Common myeloid progenitor, CD34-positive (primary cell): Measurements from ENCODE around the gene SAMD1.

Experiments used
- CTCF ChIA-PET: fragments of 350-600 bp; sonication (Branson Sonifier 250); formaldehyde crosslinking; loops from one replicate; lab custom pipeline; 2021; ENCODE audit warnings: antibody characterized with exemption; lab: Charles Lee
- POLR2A ChIA-PET: fragments of 350-600 bp; sonication (Branson Sonifier 250); formaldehyde crosslinking; loops from one replicate; lab custom pipeline; 2021; ENCODE audit warnings: antibody characterized with exemption; lab: Charles Lee
- DNase-seq, 3 donors: peaks; one replicate each; pipeline versions ENCODE4 v3.0.0 to v3.0.0-alpha.2; 2013
- H3K27ac ChIP-seq, 2 experiments: 1 replicate in 1 of 2; 2 replicates in 1 of 2; pipeline ENCODE4 v1.7.0; 2013; ENCODE audit warnings: inconsistent platforms in 2 of 2, low read length in 2 of 2, mild to moderate bottlenecking in 2 of 2, low read depth in 1 of 2, moderate library complexity in 1 of 2; ENCODE audit not compliant: severe bottlenecking in 2 of 2, insufficient read depth in 1 of 2, poor library complexity in 1 of 2
- H3K27me3 ChIP-seq, 5 experiments: replicated peaks in 2 of 5; 1 replicate in 3 of 5; 2 replicates in 2 of 5; pipeline versions ENCODE4 v1.6.1 to v1.7.0; 2013; ENCODE audit warnings: low read length in 4 of 5, mild to moderate bottlenecking in 2 of 5, moderate library complexity in 2 of 5, inconsistent platforms in 1 of 5; ENCODE audit not compliant: insufficient read depth in 5 of 5, control insufficient read depth in 4 of 5
- H3K36me3 ChIP-seq, 4 experiments: 1 replicate in 2 of 4; 2 replicates in 2 of 4; pipeline versions ENCODE4 v1.6.1 to v1.7.0; 2013; ENCODE audit warnings: low read length in 3 of 4, control low read depth in 1 of 4, mild to moderate bottlenecking in 1 of 4; ENCODE audit not compliant: control insufficient read depth in 4 of 4, insufficient read depth in 4 of 4
- H3K4me1 ChIP-seq, 4 experiments: 1 replicate in 3 of 4; 2 replicates in 1 of 4; pipeline versions ENCODE4 v1.6.1 to v1.7.1; 2013; ENCODE audit warnings: low read length in 3 of 4, mild to moderate bottlenecking in 3 of 4, control low read depth in 1 of 4, inconsistent platforms in 1 of 4, moderate library complexity in 1 of 4; ENCODE audit not compliant: control insufficient read depth in 4 of 4, insufficient read depth in 4 of 4; ENCODE audit errors: control extremely low read depth in 1 of 4
- H3K4me3 ChIP-seq, 7 experiments: 1 replicate in 4 of 7; 2 replicates in 3 of 7; pipeline versions ENCODE4 v1.5.1 to v1.7.0; 2013; ENCODE audit warnings: mild to moderate bottlenecking in 7 of 7, low read length in 6 of 7, moderate library complexity in 6 of 7, inconsistent platforms in 2 of 7, low read depth in 2 of 7, control low read depth in 1 of 7; ENCODE audit not compliant: insufficient read depth in 4 of 7, control insufficient read depth in 1 of 7; ENCODE audit errors: extremely low read depth in 1 of 7
- H3K9me3 ChIP-seq, 5 experiments: 1 replicate in 4 of 5; 2 replicates in 1 of 5; pipeline versions ENCODE4 v1.6.1 to v1.7.1; 2013; ENCODE audit warnings: low read length in 4 of 5, mild to moderate bottlenecking in 2 of 5, inconsistent platforms in 1 of 5, low read depth in 1 of 5, moderate library complexity in 1 of 5; ENCODE audit not compliant: control insufficient read depth in 4 of 5, insufficient read depth in 2 of 5; ENCODE audit errors: control extremely low read depth in 1 of 5
- WGBS: methylation state at CpG from one replicate; pipeline ENCODE4 v1.1.5; 2013; ENCODE audit not compliant: insufficient coverage; 5-methylcytosine and 5-hydroxymethylcytosine counted together

SAMD1 gene

DNA sequence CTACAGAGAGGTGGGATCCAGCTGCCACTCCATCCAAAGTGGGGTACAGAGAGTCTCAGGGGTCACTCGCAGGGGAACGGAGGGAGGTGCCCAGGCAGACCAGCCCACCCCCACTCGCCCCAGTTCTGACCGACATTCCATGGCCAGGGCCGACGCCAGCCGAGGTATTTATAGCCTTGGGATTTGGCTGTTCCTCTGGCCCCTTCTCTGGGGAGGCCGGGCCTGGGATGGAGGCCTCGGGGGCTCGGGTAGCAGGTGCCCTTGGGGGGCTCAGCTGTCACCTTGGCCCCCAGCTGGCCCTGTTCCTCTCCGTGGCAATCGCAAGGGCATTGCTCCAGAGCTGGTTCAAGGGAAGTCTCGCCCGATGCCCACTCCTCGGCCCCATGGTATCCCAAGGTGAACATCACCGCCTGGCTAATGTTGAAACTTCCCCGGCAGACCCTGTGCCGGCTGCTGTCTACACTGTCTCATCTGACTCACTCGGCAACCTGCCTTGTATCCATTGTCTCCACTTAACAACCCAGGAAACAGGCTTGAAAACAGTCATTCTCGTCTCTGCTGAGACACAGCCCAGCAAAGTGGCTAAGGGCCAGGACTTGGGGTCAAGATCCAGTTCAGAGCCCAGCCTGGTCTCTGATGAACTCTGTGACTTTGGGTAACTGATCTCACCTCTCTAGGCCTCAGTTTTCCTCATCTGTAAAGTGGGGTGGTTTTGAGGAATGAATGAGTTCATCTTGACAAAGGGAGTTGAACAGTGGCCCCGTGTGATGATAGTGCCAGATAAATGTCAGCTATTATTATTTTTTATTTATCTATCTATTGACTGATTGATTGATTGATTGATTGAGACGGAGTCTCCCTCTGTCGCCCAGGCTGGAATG is 17.3 kb upstream of the SAMD1 start:
- Histone ChIP-seq H3K4me1 (peaks cover 0 to 7% (median 0%) of the 10 kb centered on the region in 4 experiments), H3K9me3 (no peaks in the 10 kb centered on the region), H3K27ac (no peak overlapping the region), H3K27me3 (no peaks in the 10 kb centered on the region), H3K36me3 (peaks cover 4 to 13% (median 9%) of the 10 kb centered on the region in 4 experiments), H3K4me3 (no peak overlapping the region)
- POLR2A ChIA-PET = no interaction called here
- WGBS = 97% methylated on average over 17 of the region's 23 CpGs
- DNase-seq = no peak
- CTCF ChIA-PET = interaction anchor here (0.7 to 1.5 kb wide), 3 partner anchors 47 to 227 kb away, joined by 3 read pairs; no protein-coding TSS in a partner anchor

DNA sequence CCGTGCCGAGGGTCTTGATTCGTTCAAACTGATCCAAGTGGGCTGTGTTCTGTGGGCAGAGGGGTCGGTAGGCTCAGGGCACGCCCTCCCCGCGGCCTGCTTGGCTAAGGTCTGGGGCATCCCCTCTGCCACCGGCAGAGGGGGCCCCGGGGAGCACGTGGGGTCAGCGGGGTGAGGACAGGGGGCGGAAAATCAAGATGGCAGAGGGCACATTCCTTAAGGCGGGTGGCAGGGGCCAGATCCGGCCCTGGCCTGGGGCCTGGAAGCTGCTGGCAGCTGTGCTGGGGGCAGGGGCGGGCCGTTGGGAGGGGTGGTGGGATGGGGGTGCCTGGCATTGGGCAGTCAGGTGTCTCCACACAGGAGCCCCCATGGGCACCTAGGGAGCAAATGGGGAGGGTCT is 16.3 kb upstream of the SAMD1 start:
- ChIA-PET POLR2A (no interaction called here), CTCF (interaction anchor here (1.5 kb wide), 1 partner anchor 46 kb away, joined by 3 read pairs; no protein-coding TSS in a partner anchor)
- Histone ChIP-seq H3K27ac (no peak overlapping the region), H3K4me3 (no peak overlapping the region), H3K9me3 (no peaks in the 10 kb centered on the region), H3K27me3 (no peaks in the 10 kb centered on the region), H3K36me3 (peaks cover 4 to 22% (median 17%) of the 10 kb centered on the region in 4 experiments), H3K4me1 (no peaks in the 10 kb centered on the region)
- DNase-seq = no peak
- WGBS = 99% methylated on average over 12 of the region's 16 CpGs

DNA sequence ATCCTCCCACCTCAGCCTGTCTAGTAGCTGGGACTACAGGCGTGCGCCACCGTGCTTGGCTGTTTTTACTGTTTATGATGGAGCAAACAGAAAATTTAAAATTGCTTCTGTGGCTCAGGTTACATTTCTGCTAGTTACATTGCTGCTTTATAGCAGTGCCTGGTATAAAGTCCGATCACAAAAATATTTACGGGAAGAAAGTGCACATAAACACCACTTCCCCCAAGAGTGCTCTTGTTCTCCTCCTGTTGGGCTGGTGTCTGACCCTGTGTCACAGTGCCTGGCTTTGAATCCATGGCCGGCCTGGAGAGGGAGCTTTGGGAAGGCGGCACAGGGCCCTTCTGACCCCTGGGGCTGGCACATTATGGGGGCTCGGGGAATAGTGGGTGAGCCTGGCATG is 15.1 kb upstream of the SAMD1 start:
- Histone ChIP-seq H3K36me3 (peaks cover 4 to 29% (median 20%) of the 10 kb centered on the region in 4 experiments), H3K27me3 (no peaks in the 10 kb centered on the region), H3K4me3 (no peak overlapping the region), H3K27ac (no peak overlapping the region), H3K4me1 (no peaks in the 10 kb centered on the region), H3K9me3 (no peaks in the 10 kb centered on the region)
- no peak for DNase-seq
- 97% methylated on average over 8 of the region's 8 CpGs for WGBS
- POLR2A ChIA-PET = no interaction called here
- CTCF ChIA-PET = interaction anchor here (1.3 kb wide), 2 partner anchors 9 to 10 kb away, joined by 3 read pairs; no protein-coding TSS in a partner anchor

DNA sequence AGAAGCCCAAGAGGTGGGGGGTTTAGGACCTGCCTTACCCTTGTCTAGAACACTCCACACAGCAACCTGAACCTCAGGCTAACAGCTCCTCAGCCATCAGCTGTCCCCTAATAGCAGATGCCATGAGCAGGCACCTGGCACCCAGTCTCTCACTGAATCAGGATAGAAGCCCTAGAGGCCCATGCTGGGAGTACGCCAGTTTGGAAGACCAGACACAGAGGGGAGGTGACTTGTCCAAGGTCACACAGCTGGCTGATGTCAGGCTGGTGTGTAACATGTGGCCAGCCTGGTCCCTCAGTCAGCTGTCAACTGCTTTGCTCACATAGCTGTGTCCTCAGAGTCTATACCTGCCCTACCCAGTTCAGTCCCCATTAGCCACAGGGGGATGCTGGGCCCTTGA is 12.8 kb upstream of the SAMD1 start:
- WGBS = no CpG with 5 or more reads among the region's 1 CpG
- POLR2A ChIA-PET = interaction anchor here (0.6 kb wide), 1 partner anchor 296 kb away, joined by 4 read pairs; no protein-coding TSS in a partner anchor

DNA sequence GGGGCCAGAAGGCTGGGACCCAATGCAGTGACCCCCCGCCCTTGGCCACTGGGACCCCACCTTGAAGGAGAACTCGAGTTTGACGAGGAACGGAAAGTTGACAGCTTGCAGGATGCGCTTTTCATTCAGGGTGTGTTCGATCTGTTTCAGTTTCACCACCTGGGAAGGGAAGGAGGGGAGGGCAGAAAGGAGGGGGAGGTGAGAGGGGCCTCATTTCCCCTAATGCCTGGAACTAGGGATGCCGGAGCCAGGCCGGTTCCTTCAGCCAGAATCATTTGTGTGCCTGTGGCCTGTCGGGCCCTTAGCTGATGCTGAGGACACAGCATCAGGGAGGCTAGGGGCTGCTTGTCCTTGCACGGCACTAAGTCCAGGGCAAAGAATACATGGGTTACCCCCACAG is 12.2 kb upstream of the SAMD1 start:
- Histone ChIP-seq H3K36me3 (peaks cover 5 to 37% (median 22%) of the 10 kb centered on the region in 4 experiments), H3K4me1 (no peaks in the 10 kb centered on the region), H3K9me3 (no peaks in the 10 kb centered on the region), H3K27ac (no peak overlapping the region), H3K27me3 (no peaks in the 10 kb centered on the region), H3K4me3 (no peak overlapping the region)
- 97% methylated on average over 10 of the region's 10 CpGs for WGBS
- CTCF ChIA-PET = interaction anchor here (0.8 to 3.7 kb wide), 5 partner anchors 8 to 34 kb away, joined by 3 to 22 read pairs (median 3); partner anchors contain the start of genes ASF1B and MISP3
- DNase-seq = no peak
- POLR2A ChIA-PET = interaction anchor here (0.6 kb wide), 1 partner anchor 297 kb away, joined by 4 read pairs; no protein-coding TSS in a partner anchor

More for the DNA sequence above, 12.8 kb upstream of the SAMD1 start:
- Histone ChIP-seq H3K27ac (no peak overlapping the region), H3K9me3 (no peaks in the 10 kb centered on the region), H3K27me3 (no peaks in the 10 kb centered on the region), H3K36me3 (peaks cover 4 to 32% (median 22%) of the 10 kb centered on the region in 4 experiments), H3K4me3 (no peak overlapping the region), H3K4me1 (no peaks in the 10 kb centered on the region)
- CTCF ChIA-PET = interaction anchor here (0.8 to 3.7 kb wide), 4 partner anchors 9 to 31 kb away, joined by 3 to 22 read pairs (median 3); partner anchors contain the start of gene MISP3
- DNase-seq = no peak

DNA sequence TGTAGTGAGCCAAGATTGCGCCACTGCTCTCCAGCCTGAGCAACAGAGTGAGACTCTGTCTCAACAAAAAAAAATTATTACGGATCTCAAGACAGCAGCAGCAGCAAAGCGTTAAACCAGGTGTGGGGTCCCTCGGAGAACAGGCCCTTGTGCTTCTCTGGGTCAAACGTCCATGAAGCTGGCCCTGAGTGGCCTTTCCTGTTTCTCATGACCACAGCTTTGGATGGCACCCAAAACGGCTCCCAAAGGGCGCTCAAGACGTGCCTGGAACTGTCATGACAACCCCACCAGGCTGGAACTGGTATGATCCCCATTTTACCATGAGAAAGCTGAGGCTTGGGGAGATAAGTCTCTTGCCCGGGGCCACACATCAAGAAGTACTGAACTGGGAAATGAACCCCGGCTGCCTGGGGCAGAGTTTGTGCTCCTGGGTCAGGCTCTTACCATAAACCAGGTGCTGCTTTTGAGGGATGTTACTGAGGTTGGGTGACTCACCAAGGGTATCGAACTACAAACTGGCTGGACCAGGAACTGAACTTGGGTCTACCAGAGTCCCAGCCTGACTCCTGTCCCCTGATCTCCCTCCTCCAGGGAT is 11.6 kb upstream of the SAMD1 start:
- no peaks in the 10 kb centered on the region for H3K4me1 ChIP-seq
- no peaks in the 10 kb centered on the region for H3K9me3 ChIP-seq
- H3K36me3 ChIP-seq = peaks cover 6 to 39% (median 23%) of the 10 kb centered on the region in 4 experiments
- no peak overlapping the region for H3K4me3 ChIP-seq
- CTCF ChIA-PET = interaction anchor here (0.8 to 3.7 kb wide), 4 partner anchors 10 to 41 kb away, joined by 3 to 22 read pairs (median 4); partner anchors contain the start of gene ASF1B
- WGBS = 92% methylated on average over 11 of the region's 11 CpGs
- DNase-seq = no peak
- POLR2A ChIA-PET = no interaction called here
- H3K27ac ChIP-seq = no peak overlapping the region
- H3K27me3 ChIP-seq = no peaks in the 10 kb centered on the region
